Smooth muscle cell of the brain vasculature (primary cell): ENCODE data around the gene KIF24.
"Not testable (repeated sequence)": the region's sequence is repeated elsewhere in the genome, so short reads cannot be mapped to it uniquely, and the experiment has no call there.

Experiments used
- DNase-seq: peaks from one replicate; pipeline ENCODE4 v3.0.0-alpha.2; 2012; ENCODE audit warnings: low read depth, low spot score

KIF24 gene

DNA sequence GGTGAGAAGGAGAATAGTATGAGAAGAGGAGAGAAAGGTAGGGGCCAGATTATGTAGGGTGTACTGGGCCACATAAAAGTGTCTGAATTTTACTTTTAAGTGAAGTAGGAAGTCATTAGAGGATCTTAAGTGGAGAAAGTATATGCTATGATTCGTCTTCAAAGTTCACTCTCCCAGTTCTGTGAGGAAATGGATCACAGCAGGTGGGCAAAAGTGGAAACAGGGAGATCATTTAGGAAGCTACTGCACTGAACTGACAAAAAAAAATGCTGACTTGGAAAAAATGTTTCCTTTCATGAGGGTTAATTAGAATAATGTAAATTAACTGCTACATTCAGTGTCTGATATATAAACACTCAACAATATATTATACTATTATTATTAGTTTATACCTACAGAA lies 2.4 kb downstream of the KIF24 start:
- DNase-seq, result no peak

DNA sequence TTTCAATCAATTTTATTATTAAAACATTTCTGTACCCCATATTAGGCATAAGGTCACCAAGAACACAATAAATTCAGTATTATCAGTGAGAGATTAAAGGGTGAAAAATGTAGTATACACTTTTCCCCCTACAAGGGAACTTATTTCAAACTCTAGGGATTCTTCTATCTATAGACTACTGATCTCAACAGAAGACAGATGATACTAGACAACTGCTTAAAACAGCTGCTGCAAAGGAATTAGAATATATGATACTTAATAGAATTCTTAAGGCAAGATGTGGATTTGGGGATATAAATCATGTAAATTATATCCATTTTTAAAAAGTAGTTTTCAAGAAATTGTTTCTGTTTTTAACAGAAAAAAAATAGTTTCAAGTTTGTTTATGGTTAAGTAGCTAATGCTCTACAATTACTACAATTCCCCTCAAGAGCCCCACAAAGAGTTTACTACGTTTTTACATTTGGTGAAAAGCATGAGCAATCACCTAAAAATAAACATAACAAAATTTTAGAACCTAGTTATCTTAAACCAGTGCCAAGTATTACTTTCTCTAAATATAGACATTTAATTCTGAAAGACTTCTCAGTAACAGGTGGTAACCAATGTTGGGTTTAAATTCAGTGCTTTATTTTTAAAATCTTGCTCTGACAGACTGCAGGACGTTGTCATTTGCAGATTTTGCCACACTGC lies 6.0 kb downstream of the KIF24 start:
- no peak for DNase-seq

DNA sequence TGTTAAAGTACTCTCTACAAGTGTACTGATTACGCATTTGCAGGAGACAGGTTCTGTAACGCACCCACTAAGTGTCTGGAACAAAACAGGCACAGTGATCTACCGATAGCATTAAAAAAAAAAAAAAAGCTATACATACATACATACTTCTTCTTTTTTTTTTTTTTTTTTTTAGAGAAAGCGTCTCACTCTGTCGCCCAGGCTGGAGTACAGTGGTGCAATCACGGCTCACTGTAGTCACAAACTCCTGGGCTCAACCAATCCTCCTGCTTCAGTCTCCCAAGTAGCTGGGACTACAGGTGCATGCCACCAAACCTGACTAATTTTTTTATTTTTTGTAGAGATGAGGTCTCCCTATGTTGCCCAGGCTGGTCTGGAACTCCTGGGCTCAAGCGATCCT lies 7.6 kb downstream of the KIF24 start:
- no peak for DNase-seq

DNA sequence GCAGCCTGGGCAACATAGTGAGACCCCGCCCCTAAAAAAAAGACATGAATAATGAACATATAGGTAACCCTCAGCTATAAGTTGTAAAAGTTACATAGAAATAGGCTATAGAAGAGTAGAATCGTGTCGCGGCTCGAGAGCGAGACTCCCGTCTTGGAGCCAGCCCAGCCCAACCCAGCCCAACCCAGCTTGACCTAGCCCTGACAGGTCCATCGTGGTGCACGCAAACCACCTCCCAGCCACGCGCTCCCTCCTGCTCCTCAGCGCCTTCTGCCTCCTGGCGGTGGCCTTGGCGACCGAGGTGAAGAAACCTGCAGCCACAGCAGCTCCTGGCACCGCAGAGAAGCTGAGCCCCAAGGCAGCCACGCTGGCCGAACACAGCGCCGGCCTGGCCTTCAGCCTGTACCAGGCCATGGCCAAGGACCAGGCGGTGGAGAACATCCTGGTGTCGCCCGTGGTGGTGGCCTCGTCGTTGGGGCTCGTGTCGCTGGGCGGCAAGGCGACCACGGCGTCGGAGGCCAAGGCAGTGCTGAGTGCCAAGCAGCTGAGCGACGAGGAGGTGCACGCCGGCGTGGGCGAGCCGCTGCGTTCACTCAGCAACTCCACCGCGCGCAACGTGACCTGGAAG lies 10.8 kb downstream of the KIF24 start:
- no peak for DNase-seq

DNA sequence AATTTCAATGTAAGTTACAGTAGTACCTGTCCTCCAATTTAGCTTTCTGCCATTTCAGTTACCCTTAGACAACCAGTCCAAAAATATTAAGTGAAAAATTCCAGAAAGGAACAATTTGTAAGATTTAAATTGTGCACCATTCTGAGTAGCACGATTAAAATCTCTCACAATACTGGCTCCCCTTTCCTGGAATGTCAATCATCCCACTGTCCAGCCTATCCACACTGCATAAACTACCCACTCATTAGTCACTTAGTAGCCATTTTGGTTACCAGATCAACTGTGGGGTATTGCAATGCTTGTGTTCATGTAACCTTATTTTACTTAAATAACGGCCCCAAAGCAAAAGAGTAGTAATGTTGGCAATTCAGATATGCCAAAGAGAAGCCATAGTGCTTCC lies 11.6 kb downstream of the KIF24 start:
- DNase-seq, result no peak

DNA sequence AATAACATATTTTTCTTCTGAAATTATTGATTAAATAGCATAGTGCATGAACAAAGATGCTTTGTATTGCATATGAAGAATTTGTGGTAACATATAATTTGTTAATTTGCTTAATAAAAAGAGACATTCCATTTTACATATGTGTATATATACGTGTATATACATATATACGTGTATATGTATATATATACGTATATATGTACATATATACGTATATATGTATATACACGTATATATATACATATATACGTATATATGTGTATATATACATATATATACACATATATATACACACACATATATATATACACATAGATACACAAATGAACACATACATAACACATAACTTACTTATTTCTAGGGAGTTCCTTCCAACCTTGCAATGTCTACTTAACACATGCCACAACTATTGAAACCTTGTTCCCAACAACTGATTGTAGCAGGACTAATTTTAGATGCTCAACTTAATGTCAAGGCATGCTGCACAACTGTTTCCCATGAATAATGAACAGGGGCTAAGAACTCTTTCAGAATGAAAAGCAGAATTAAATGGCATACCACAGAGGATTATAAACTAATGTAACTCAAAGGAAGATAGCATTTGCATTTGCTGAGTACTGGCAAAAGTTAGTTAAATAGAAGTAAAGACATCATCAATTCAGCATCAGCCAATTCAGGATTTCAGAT lies 17.4 kb downstream of the KIF24 start:
- DNase-seq, result no peak

DNA sequence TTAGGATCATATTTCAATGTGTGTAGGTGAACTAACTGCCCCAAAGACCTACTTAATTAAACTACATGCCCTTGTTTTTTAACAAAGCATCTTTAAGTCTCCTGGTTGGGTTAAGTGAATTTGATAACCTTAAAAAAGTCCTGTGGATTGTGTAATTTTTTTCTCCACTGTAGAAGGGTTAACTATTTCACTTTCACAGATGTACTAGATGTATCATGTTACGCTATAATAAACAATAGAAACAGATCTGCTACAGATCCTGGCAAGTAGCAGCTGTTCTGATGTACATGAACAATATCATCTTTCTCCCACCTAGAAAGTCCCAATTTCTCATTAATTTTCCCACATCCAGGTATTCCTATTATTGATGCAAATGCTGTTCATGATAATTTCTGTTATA lies 18.9 kb downstream of the KIF24 start:
- no peak for DNase-seq

DNA sequence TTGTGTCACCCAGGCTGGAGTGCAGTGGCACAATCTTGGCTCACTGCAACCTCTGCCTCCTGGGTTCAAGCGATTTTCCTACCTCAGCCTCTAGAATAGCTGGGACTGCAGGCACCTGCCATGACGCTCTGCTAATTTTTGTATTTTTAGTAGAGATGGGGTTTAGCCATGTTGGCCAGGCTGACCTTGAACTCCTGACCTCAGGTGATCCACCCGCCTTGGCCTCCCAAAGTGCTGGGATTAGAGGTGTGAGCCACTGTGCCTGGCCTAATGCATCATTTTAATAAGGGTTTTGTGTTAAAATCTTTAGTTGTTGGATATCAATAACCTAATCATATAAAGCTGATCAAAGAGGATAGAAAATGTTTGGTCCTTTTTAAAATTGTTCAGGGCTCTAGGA lies 20.8 kb downstream of the KIF24 start:
- DNase-seq, result not testable (repeated sequence)

DNA sequence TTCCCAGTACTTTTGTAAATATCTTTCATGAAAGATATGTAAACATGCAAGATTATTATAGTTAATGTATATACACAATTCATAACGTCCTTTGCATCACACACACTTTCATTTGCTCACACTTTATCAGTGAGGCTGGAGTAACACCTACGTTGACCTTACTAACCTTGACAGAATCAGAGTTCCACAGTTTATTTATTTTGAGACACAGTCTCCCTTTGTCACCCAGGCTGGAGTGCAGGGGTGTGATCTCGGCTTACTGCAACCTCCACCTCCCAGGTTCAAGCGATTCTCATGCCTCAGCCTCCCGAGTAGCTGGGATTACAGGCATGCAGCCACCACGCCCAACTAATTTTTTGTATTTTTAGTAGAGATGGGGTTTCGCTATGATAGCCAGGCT lies 28.0 kb downstream of the KIF24 start:
- not testable (repeated sequence) for DNase-seq

DNA sequence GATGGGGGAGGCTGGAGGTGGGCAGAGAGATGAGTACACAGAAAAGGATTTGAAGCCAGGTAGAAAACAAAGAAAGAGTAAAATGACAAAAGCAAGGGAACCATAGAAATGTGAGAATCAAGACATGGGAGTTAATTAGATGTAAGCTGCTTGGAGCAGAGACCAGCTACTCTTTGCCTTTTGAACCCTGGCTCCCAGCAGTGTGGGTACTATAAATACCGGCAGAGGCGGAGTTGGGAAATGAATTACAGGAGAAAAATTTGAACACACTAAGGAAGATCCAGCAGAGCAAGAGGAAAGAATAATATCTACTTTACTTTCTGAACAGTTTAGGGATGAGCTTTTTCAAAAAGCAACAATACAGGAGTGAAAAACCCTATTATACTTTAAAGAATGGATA lies 36.5 kb downstream of the KIF24 start:
- no peak for DNase-seq

DNA sequence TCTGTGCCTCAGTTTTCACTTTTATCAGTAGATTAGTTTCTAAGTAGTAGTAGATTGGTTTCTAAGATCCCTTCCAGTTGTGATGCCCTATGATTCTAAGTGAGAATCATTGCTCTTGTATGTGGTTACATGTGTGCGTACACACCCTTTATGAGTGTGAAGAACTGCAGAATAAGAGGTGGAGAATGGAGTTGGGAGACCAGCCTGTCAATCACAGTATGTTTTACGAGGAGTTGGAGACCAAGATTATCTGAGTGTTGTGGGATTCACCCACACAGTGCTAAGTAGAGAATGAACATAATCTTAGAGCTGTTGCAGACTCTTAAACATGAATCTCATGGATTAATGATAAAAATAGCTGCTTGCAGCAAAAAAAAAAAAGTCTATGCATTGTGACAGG lies 37.6 kb downstream of the KIF24 start:
- no peak for DNase-seq

DNA sequence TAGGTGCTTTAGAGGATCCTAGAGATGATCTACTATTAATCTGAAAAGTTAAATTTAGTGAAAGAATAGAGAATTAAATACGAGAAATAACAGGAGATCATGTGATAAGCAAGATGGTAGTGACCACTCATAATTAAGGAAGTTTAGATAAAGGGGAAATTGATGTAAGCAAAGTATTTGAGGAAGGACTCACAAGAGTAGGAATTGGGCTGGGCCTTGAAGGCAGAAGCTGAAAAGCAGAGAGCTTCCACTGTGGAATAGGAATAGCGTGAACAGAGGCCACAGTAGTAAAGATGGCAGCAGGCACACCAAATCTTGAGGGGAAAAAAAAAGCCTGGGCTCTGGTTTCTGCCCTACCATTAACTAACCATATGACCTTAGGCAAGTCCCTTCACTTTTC lies 38.0 kb downstream of the KIF24 start:
- DNase-seq, result no peak

DNA sequence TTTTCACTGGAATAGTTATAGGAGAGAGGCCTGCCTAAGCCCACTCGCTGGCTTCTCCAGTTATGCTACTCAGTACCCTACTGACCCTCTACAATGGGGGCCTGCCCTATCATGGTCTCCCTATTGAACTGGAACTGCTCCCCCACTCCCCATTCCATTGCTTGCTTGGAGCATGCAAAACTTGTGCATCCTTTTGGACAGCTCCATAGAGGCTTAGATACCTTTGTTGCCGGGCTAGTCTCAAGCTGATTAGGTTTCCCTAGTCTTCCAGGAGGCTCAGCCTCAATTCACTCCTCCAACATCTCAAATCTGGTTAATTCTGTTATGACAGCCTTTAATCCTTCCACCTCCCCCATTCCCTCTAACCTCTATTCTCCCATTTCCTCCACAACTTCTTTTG lies 39.9 kb downstream of the KIF24 start:
- no peak for DNase-seq

DNA sequence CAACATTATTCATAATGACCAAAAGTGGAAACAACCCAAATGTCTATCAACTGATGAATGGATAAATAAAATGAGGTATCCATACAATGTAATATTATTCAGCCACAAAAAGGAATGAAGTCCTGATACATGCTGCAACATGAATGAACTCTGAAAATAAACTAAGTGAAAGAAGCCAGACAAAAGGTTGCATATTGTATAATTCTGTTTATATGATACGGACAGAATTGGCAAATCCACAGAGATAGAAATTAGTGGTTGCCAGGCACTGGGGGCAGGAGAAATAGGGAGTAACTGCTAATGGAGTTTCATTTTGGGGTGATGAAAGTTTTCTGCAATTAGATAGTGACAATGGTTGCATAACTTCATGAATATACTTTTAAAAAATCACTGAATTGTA lies 47.0 kb downstream of the KIF24 start:
- no peak for DNase-seq

DNA sequence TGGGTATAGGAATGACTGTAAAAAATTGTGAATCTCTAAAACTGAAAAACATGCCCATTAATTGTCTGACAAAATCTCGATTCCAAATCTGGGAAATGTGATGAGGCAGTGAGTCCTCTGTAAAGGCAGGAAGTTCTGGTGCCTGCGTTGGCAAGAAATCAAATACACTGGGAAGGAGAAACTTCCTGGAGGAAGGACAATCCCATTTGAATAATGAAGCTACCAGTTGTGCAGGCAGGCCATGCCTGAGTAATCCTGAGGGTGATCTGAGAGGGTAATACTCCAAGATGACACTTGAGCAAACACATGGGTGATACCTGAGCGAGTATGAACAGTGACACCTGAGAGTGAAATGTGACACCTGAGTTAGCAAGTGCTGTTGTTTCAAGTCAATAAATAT lies 49.7 kb downstream of the KIF24 start:
- no peak for DNase-seq
